Fibroblast of lung (primary cell): Measurements from ENCODE around the gene SPEN. TPM values are rescaled to one million over a fixed set of nuclear protein-coding genes. Genes with fewer than 3 reads are reported as not detected.

Experiments used
- DNase-seq, 2 donors: peaks; one replicate each; pipeline versions ENCODE4 v3.0.0 to v3.0.0-alpha.2; 2010; ENCODE audit warnings: low read depth in 2 of 2
- H2AFZ ChIP-seq: 2 replicates; pipeline ENCODE4 v1.5.1; 2012; ENCODE audit warnings: low read length, control low read depth, inconsistent platforms
- H3K27ac ChIP-seq: 2 replicates; pipeline ENCODE4 v1.5.1; 2011; ENCODE audit warnings: low read length, control low read depth; ENCODE audit not compliant: insufficient read depth
- H3K27me3 ChIP-seq: 2 replicates; pipeline ENCODE4 v1.5.1; 2011; ENCODE audit warnings: mild to moderate bottlenecking, low read length; ENCODE audit not compliant: control insufficient read depth, insufficient read depth
- H3K36me3 ChIP-seq: 2 replicates; pipeline ENCODE4 v1.5.1; 2011; ENCODE audit warnings: low read length; ENCODE audit not compliant: control insufficient read depth, insufficient read depth
- H3K4me1 ChIP-seq: 2 replicates; pipeline ENCODE4 v1.5.1; 2011; ENCODE audit warnings: low read length; ENCODE audit not compliant: control insufficient read depth, insufficient read depth; ENCODE audit errors: extremely low read depth
- H3K4me2 ChIP-seq: 2 replicates; pipeline ENCODE4 v1.5.1; 2011; ENCODE audit warnings: low read length, control low read depth; ENCODE audit not compliant: insufficient read depth; ENCODE audit errors: extremely low read depth
- H3K4me3 ChIP-seq, 4 experiments: fragments of 200-600 bp in 1 of 4; sonication (generic) in 1 of 4; replicated peaks in 1 of 4; 2 replicates each; pipeline ENCODE4 v1.5.1; 2011 to 2016; ENCODE audit warnings: low read length in 4 of 4, low read depth in 3 of 4, mild to moderate bottlenecking in 3 of 4, control low read depth in 2 of 4, inconsistent platforms in 1 of 4, mixed read lengths in 1 of 4; ENCODE audit not compliant: insufficient read depth in 1 of 4; ENCODE audit errors: control extremely low read depth in 1 of 4
- H3K79me2 ChIP-seq: 2 replicates; pipeline ENCODE4 v1.5.1; 2012; ENCODE audit warnings: mild to moderate bottlenecking, low read length, inconsistent platforms; ENCODE audit not compliant: control insufficient read depth, insufficient read depth
- H3K9ac ChIP-seq: 2 replicates; pipeline ENCODE4 v1.5.1; 2011; ENCODE audit warnings: mild to moderate bottlenecking, low read length, control low read depth; ENCODE audit not compliant: insufficient read depth
- H3K9me3 ChIP-seq: 2 replicates; pipeline ENCODE4 v1.5.1; 2012; ENCODE audit warnings: low read depth, low read length; ENCODE audit not compliant: control insufficient read depth, insufficient read depth
- H4K20me1 ChIP-seq: 2 replicates; pipeline ENCODE4 v1.5.1; 2011; ENCODE audit warnings: low read length; ENCODE audit not compliant: control insufficient read depth, insufficient read depth; ENCODE audit errors: extremely low read depth
- CTCF ChIP-seq, 2 donors: IDR thresholded peaks in 1 of 2; conservative IDR thresholded peaks in 1 of 2; 1 replicate in 1 of 2; 2 replicates in 1 of 2; pipeline ENCODE4 v1.5.1; 2011 to 2012; ENCODE audit warnings: low read length in 2 of 2, control low read depth in 1 of 2, inconsistent platforms in 1 of 2, low read depth in 1 of 2, mild to moderate bottlenecking in 1 of 2
- EZH2 ChIP-seq: IDR thresholded peaks from 2 replicates; pipeline ENCODE4 v1.5.1; 2012; ENCODE audit warnings: low read length, control low read depth, mild to moderate bottlenecking; ENCODE audit errors: missing control alignments
- polyA plus RNA-seq, 2 donors: library from polyadenylated mRNA; depleted of rRNA in 1 of 2; stranded (reverse) in 1 of 2; unstranded in 1 of 2; fragments of >200 nt; gene quantifications; 2 replicates each; pipeline ENCODE4 v1.2.1, GENCODE V29; 2011 to 2012; ENCODE audit warnings: missing spikeins in 1 of 2
- total RNA-seq: library from RNA; depleted of rRNA; stranded (reverse); fragments of >200 nt; gene quantifications from 2 replicates; pipeline ENCODE4 v1.2.1, GENCODE V29; 2014

Gene SPEN
- total and polyA plus RNA-seq, 2 donors (not counting 1 experiment from before 2014, with no cell fraction given) = 5.1 to 11.9 TPM

- no peaks in the 10 kb centered on the region for H4K20me1 ChIP-seq
- no peaks in the 10 kb centered on the region for H3K9me3 ChIP-seq
- H3K4me2 ChIP-seq = peak overlapping the region; percentile 48
- no peak overlapping the region for H3K4me3 ChIP-seq
- peak; percentile 33 to 73 for DNase-seq
- no peaks in the 10 kb centered on the region for H3K27me3 ChIP-seq
- TF ChIP-seq CTCF (conservative IDR thresholded peaks at IDR 0.05 in 1 of 2, IDR thresholded peaks at IDR 0.05 in 1 of 2; ENCODE audit: low read depth in 1 of 2, low read length in 2 of 2) (no peak), EZH2 (no peak)
- H2AFZ ChIP-seq = no peak overlapping the region
- H3K9ac ChIP-seq = peak overlapping the region; percentile 20
- H3K4me1 ChIP-seq = peaks cover 62% of the 10 kb centered on the region
- peaks cover 1% of the 10 kb centered on the region for H3K36me3 ChIP-seq
- peak overlapping the region; percentile 99 for H3K27ac ChIP-seq
- H3K79me2 ChIP-seq = peaks cover 64% of the 10 kb centered on the region
These were observed 105.8 kb downstream of the SPEN start for GRCh38 chr1:15953294-15953771.

GRCh38 chr1:15953791-15954241, 106.3 kb downstream of the SPEN start:
- peaks cover 1% of the 10 kb centered on the region for H3K36me3 ChIP-seq
- no peaks in the 10 kb centered on the region for H4K20me1 ChIP-seq
- no peaks in the 10 kb centered on the region for H3K9me3 ChIP-seq
- H3K27ac ChIP-seq = peak overlapping the region; percentile 99
- H3K4me3 ChIP-seq = no peak overlapping the region
- TF ChIP-seq CTCF (conservative IDR thresholded peaks at IDR 0.05 in 1 of 2, IDR thresholded peaks at IDR 0.05 in 1 of 2; ENCODE audit: low read depth in 1 of 2, low read length in 2 of 2) (no peak), EZH2 (no peak)
- peak overlapping the region; percentile 54 for H3K4me2 ChIP-seq
- peaks cover 64% of the 10 kb centered on the region for H3K79me2 ChIP-seq
- H3K9ac ChIP-seq = peak overlapping the region; percentile 20
- no peak overlapping the region for H2AFZ ChIP-seq
- H3K4me1 ChIP-seq = peaks cover 62% of the 10 kb centered on the region
- H3K27me3 ChIP-seq = no peaks in the 10 kb centered on the region
- no peak for DNase-seq

GRCh38 chr1:15954316-15954715, 106.8 kb downstream of the SPEN start:
- no peak for TF ChIP-seq EZH2
- no peak for TF ChIP-seq CTCF (conservative IDR thresholded peaks at IDR 0.05 in 1 of 2, IDR thresholded peaks at IDR 0.05 in 1 of 2; ENCODE audit: low read depth in 1 of 2, low read length in 2 of 2)
- no peak overlapping the region for H3K9ac ChIP-seq
- peak overlapping the region; percentile 99 for H3K27ac ChIP-seq
- peaks cover 65% of the 10 kb centered on the region for H3K79me2 ChIP-seq
- H3K4me1 ChIP-seq = peaks cover 64% of the 10 kb centered on the region
- no peaks in the 10 kb centered on the region for H3K27me3 ChIP-seq
- H3K36me3 ChIP-seq = peaks cover 1% of the 10 kb centered on the region
- no peak for DNase-seq
- H3K4me3 ChIP-seq = no peak overlapping the region
- H3K9me3 ChIP-seq = no peaks in the 10 kb centered on the region
- H2AFZ ChIP-seq = no peak overlapping the region
- H3K4me2 ChIP-seq = no peak overlapping the region
- no peaks in the 10 kb centered on the region for H4K20me1 ChIP-seq
